ENCODE measurements around the gene SPTB.
A peak's percentile ranks its signal among the peaks of the same experiment; 100 is the strongest.

Gene SPTB

DNA sequence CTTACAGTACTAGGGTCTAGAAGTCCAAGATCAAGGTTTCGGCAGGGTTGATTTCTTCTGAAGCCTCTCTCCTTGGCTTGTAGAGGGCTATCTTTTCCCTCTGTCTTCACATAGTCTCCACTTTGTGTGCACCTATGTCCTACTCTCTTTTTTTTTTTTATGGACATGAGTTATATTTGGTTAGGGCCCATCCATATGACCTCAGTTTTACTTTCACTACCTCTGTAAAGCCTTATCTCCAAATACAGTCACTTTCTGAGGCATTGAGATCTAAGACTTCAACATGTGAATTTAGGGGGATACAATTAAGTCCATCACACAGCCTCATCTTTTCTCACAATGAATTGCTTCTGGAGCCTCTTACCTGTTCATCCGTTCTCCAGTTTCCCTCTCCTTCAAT is 5.9 kb upstream of the SPTB start:
- no peak for DNase-seq (ENCODE audit: low spot score)

- peak; percentile 75 for DNase-seq (ENCODE audit: low spot score)
Measured at GRCh38 chr14:64880221-64881121, 764 bp upstream of the SPTB start.

DNA sequence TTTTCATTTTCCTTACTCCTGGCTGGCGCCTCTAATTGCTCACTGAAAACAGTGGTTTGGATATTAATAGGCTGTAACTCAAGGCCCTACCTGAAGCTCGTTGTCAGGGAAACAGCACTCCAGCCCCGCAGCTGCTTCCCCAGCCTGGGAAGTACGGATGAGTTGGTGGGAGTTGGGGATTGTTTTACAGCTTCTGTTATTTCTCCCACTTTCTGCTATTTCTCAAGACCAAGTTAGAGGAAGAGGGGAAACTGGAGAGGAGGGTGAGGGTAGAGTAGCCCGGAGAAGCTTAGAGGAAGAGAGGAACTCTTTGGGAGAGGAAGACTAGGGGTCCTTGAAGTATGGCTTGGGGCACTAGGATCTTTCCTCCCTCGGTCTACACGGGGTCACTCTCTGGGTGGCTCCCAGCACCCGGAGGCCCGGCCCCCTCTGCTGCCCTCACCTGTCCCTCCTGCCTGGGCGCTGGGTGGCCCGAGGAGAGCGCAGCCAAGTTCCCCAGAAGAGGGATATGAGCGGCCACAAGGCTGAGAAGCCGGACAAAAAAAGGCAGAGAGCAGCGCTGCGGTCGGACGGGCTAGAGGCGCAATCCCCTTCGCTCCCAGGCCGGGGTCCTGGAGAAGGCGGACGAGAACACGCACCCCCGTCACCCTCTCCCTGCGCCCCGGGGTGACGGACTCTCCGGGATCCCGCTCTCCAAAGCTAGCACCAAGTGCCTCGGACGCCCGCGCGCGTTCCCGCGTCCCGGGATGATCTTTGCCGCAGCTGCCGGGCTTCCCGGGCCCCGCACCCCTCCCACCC is 671 bp downstream of the SPTB start:
- no peak for DNase-seq (ENCODE audit: low spot score)

DNA sequence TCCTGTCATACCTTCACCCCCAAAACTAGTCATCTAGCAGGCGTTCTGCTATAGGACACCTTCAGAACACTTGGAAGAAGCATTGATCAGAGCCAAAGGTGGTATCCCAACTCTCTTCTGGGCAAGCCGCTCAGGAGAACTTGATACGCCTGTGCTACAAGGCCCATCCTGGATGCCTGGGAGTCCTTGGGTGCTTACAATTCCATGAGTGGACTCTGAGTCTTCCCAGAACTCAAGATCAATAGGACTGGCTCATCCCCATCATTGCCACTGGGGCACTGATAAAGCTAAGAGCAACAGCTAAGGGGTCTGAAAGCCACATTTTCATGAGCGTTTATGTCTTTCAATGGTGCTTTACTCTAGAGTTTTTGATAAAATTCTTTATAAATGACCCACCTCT is 1.9 kb downstream of the SPTB start:
- no peak for DNase-seq (ENCODE audit: low spot score)

DNA sequence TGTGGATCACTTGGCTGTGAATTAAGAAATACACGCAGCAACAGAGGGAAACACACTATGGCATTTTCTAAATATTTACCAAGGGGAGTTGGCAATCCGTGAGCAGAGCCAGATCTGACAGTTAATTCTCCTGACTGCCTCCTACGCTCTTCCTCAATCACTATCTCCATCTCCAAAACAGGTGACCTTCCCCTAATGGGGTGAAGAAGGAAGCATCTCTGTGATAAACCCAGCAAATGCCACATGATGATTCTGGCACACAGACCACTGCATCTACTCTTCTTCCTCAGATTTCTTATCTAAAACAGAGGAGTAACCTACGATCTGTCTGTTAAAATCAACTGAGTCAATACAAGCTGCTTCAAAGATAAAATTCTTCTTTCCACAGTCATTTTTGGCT is 4.4 kb downstream of the SPTB start:
- no peak for DNase-seq (ENCODE audit: low spot score)

GRCh38 chr14:64873506-64874219 is 6.0 kb downstream of the SPTB start:
- DNase-seq (ENCODE audit: low spot score) = no peak

DNA sequence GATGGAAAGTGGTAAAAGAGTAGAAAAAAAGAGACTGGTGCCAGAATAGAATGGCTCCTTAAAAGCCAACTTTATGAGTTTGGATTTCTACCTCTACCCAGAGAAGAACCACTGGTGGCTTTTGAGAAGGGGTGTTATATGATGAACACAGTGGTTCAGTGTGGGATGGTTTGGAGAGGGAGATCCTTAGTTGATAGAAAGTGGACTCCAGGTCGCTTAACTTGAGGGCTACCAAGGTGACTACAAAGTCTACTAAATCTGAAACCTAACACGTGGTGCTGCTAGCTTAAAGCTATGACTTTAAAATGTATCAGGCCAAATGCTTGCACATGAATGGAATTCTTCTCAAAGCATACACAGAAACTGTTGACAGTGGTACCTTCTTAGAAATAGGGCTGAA is 8.4 kb downstream of the SPTB start:
- DNase-seq (ENCODE audit: low spot score) = no peak

DNA sequence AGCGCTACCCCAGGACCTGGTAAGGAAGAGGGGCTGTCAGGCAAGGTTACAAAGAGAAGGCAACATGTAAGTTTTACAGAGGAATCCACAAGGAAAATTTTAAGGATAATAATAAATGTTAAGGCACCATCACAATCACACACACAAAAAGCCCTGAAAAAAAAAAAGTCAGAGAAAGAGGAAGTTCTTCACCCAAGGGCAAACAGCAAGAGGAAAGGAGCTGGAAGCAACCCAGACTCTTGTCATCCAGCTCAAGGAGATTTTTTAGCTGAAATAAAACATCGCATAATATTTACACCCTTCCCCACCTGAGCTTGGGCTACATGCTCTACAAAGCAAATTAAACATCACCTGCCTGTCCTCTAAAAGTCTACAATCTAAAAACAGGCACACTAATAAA is 9.5 kb downstream of the SPTB start:
- DNase-seq (ENCODE audit: low spot score) = no peak

GRCh38 chr14:64868841-64869240 is 10.9 kb downstream of the SPTB start:
- DNase-seq (ENCODE audit: low spot score) = no peak

- DNase-seq (ENCODE audit: low spot score) = no peak
Measured at GRCh38 chr14:64868379-64868778, 11.3 kb downstream of the SPTB start.

- DNase-seq (ENCODE audit: low spot score) = no peak
Measured at GRCh38 chr14:64867182-64867581, 12.5 kb downstream of the SPTB start.

DNA sequence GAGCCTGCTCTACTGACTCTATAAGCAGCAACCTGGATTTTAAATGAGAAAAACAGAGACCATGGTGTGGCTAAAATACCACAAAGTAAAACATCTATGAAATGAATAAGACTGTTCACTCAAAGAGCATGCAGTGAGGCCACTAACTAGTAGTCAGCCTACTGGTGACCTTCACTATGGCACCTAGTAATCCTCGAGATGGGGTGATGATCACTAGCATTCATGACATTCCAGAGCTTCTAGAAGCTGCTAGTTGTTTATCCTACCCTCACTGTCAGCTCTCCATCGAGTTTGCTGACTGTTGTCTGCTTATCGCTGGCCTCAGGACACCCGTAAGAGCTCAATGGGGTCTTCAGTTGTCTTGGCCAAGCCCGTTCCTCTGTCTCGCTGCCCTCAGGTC is 13.7 kb downstream of the SPTB start:
- no peak for DNase-seq (ENCODE audit: low spot score)

- no peak for DNase-seq (ENCODE audit: low spot score)
Measured at GRCh38 chr14:64865109-64865508, 14.6 kb downstream of the SPTB start.

DNA sequence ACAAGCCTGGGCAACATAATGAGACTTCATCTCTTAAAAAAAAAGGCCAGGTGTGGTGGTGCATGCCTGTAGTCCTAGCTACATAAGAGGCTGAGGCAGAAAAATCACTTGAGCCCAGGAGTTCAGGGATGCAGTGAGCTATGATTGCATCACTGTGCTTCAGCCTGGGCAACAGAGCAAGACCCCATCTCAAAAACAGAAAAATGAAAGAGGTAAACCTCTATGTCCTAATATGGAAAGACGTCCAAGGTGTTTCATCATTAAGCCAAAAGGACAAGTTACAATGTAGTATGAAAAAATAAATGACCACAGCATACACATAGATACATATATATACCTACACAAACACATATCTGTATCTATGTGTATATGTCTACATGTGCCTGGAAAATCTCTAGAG is 15.4 kb downstream of the SPTB start:
- no peak for DNase-seq (ENCODE audit: low spot score)

DNA sequence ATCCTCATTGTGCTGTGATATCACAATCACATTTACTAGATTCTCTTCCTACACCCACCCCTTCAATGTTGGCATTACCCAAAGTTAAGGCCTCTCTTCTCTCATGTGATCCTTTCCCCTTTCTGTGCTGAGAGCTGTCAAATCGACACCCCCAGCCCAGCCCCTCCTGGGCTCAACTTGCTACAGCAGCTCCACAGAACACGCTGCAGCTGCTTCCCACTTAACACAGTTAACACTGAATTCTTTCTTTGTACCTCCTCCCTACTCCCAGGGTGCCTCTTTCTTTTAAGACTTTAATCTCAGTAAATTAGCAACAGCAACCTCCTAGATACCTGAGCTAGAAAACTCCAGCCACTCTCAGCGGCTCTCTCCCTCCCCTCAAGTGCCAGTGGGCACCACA is 17.8 kb downstream of the SPTB start:
- no peak for DNase-seq (ENCODE audit: low spot score)

DNA sequence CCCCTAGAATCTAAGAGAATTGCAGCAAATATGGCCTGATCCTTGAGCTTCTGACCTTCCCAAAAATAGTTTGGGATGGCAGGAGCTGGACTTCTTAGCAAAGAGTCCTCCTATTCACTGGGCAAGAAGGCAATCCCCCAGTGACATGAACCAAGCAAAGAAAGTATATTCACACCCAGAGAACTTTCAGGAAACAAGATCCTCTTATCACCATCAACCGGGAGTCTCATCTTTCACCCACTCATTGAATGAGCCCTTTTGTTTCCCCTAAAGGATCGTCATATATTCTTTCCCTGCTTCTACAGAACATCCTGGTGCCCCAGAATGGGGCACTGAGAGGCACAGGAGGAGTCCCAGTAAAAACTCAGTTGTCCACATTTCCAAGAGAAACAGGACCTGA is 19.7 kb downstream of the SPTB start:
- DNase-seq (ENCODE audit: low spot score) = no peak

DNA sequence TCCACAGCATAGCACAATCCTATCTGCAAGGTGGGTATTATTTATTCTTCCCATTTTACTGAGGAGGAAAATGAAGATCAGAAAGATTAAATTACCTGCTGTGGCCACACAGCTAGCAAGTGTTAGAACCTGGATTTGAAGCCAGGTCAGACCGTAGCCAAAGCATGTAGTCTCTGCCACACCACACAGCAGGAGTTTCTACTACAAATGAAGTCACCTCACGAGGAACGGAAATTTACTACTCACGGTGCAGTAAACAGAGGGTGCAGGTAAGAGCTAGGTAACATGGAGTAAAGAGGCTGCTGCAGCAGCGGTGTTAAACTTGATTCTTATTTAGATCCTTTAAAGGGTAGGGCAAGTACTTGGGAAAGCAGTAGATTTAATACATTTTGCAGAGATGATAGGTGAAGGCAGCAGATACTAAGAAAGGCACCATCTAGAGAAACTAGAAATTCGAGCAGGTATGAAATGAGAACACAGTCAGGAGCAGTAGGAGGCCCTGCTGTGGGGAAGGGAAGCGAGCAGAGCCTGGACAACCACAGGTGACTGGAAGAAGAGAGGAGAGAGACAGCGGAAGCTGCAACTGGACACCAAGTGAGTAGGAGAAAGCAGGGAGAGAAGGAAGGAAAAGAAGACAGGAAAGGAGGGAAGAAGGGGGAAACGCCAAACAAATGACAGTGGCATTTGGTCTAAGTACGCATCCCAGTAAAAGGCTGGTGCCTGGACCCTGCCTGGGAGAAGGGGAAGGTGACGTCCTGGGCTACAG is 21.5 kb downstream of the SPTB start:
- DNase-seq (ENCODE audit: low spot score) = no peak

- DNase-seq (ENCODE audit: low spot score) = no peak
Measured at GRCh38 chr14:64856529-64857445, 22.9 kb downstream of the SPTB start.

- DNase-seq (ENCODE audit: low spot score) = no peak
Measured at GRCh38 chr14:64855721-64856528, 23.8 kb downstream of the SPTB start.

Measured in germinal center (tissue), 1 donor.